Osteoblast (primary cell): ENCODE data around the gene EGF. TPM values are rescaled to one million over a fixed set of nuclear protein-coding genes. Genes with fewer than 3 reads are reported as not detected.

ENCODE experiments used
- DNase-seq: peaks from one replicate; pipeline ENCODE4 v3.0.0; 2011; ENCODE audit warnings: low spot score, mixed read lengths; ENCODE audit not compliant: insufficient read length; ENCODE audit errors: missing footprints
- H2AFZ ChIP-seq: 2 replicates; pipeline ENCODE4 v1.6.0; 2011; ENCODE audit warnings: mild to moderate bottlenecking, low read length
- H3K27ac ChIP-seq: 2 replicates; pipeline ENCODE4 v1.5.1; 2011; ENCODE audit warnings: mild to moderate bottlenecking, low read depth, low read length, moderate library complexity
- H3K27me3 ChIP-seq: 2 replicates; pipeline ENCODE4 v1.6.0; 2012; ENCODE audit warnings: mild to moderate bottlenecking, control low read depth, inconsistent platforms, low read length, moderate library complexity; ENCODE audit not compliant: insufficient read depth
- H3K36me3 ChIP-seq: 2 replicates; pipeline ENCODE4 v1.5.1; 2011; ENCODE audit warnings: mild to moderate bottlenecking, low read length, control low read depth, moderate library complexity; ENCODE audit not compliant: insufficient read depth
- H3K4me1 ChIP-seq: 2 replicates; pipeline ENCODE4 v1.5.1; 2011; ENCODE audit warnings: mild to moderate bottlenecking, low read length, control low read depth, moderate library complexity; ENCODE audit not compliant: insufficient read depth
- H3K4me2 ChIP-seq: 2 replicates; pipeline ENCODE4 v1.6.0; 2011; ENCODE audit warnings: mild to moderate bottlenecking, low read length; ENCODE audit not compliant: insufficient read depth
- H3K4me3 ChIP-seq: fragments of 200-600 bp; sonication (generic); 3 replicates; pipeline ENCODE4 v1.5.1; 2012; ENCODE audit warnings: mild to moderate bottlenecking, low read length, inconsistent platforms; ENCODE audit not compliant: insufficient read depth
- H3K79me2 ChIP-seq: 2 replicates; pipeline ENCODE4 v1.6.0; 2012; ENCODE audit warnings: mild to moderate bottlenecking, low read length, control low read depth, inconsistent platforms; ENCODE audit not compliant: insufficient read depth
- H3K9me3 ChIP-seq: 2 replicates; pipeline ENCODE4 v1.5.1; 2011; ENCODE audit warnings: low read depth, low read length, control low read depth
- H4K20me1 ChIP-seq: 2 replicates; pipeline ENCODE4 v1.6.0; 2012; ENCODE audit warnings: mild to moderate bottlenecking, low read length, control low read depth; ENCODE audit not compliant: insufficient read depth
- total RNA-seq: library from RNA; depleted of rRNA; stranded (reverse); fragments of >200 nt; gene quantifications from 2 replicates; pipeline ENCODE4 v1.2.3, GENCODE V29; 2012
- TF ChIP-seq, protein P1 (sequence below): IDR thresholded peaks from 2 replicates; pipeline ENCODE4 v1.5.1; 2011; ENCODE audit warnings: mild to moderate bottlenecking, low read depth, low read length, moderate library complexity; ENCODE audit errors: extremely low read depth

Gene EGF
- total RNA-seq, 1 donor: 0.36 TPM

- no peak for DNase-seq
- TF ChIP-seq, protein P1, sequence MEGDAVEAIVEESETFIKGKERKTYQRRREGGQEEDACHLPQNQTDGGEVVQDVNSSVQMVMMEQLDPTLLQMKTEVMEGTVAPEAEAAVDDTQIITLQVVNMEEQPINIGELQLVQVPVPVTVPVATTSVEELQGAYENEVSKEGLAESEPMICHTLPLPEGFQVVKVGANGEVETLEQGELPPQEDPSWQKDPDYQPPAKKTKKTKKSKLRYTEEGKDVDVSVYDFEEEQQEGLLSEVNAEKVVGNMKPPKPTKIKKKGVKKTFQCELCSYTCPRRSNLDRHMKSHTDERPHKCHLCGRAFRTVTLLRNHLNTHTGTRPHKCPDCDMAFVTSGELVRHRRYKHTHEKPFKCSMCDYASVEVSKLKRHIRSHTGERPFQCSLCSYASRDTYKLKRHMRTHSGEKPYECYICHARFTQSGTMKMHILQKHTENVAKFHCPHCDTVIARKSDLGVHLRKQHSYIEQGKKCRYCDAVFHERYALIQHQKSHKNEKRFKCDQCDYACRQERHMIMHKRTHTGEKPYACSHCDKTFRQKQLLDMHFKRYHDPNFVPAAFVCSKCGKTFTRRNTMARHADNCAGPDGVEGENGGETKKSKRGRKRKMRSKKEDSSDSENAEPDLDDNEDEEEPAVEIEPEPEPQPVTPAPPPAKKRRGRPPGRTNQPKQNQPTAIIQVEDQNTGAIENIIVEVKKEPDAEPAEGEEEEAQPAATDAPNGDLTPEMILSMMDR: no peak
These were observed 12.7 kb downstream of the EGF start for GRCh38 chr4:109925396-109925795.

DNA sequence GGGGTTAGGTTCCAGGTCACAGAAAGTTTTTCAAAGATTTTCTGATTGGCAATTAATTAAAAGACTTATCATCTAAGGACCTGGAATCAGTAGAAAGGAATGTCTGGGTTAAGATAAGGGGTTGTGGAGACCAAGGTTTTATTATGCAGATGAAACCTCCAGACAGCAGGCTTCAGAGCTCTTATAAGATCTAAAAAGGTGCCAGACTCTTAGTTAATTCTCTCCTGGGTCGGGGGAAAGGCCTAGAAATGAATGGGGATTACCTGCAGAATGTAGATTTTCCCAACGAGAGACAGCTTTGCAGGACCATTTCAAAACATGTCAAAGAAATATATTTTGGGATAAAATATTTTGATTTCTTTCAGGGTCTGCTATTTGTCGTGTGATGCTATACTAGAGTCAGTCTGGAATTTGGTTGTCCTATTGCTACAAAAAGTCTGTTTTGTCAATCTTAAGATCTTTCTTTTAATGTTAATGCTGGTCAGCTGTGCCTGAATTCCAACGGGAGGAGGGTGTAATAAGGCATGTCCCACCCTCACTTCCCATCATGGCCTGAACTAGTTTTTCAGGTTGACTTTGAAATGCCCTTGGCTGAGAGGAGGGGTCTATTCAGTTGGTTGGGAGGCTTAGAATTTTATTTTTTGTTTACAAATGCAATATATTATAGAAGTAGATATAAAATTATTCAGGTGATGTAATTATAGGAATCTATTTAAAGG lies 15.8 kb downstream of the EGF start:
- Histone ChIP-seq H3K9me3 (no peaks in the 10 kb centered on the region), H4K20me1 (no peaks in the 10 kb centered on the region), H3K27me3 (no peaks in the 10 kb centered on the region), H3K4me1 (no peaks in the 10 kb centered on the region), H3K4me3 (no peak overlapping the region), H3K4me2 (no peak overlapping the region), H2AFZ (no peak overlapping the region), H3K27ac (no peak overlapping the region), H3K79me2 (no peaks in the 10 kb centered on the region), H3K36me3 (no peaks in the 10 kb centered on the region)
- no peak for DNase-seq
- TF ChIP-seq, protein P1: no peak

More at GRCh38 chr4:109925396-109925795, 12.7 kb downstream of the EGF start:
- no peak overlapping the region for H3K4me3 ChIP-seq
- no peaks in the 10 kb centered on the region for H3K79me2 ChIP-seq
- H2AFZ ChIP-seq: no peak overlapping the region
- no peaks in the 10 kb centered on the region for H3K36me3 ChIP-seq
- no peaks in the 10 kb centered on the region for H3K4me1 ChIP-seq
- H3K27me3 ChIP-seq: no peaks in the 10 kb centered on the region
- H3K27ac ChIP-seq: no peak overlapping the region
- H3K4me2 ChIP-seq: no peak overlapping the region
- H4K20me1 ChIP-seq: no peaks in the 10 kb centered on the region
- no peaks in the 10 kb centered on the region for H3K9me3 ChIP-seq

- no peaks in the 10 kb centered on the region for H4K20me1 ChIP-seq
- no peak overlapping the region for H2AFZ ChIP-seq
- no peak for DNase-seq
- H3K9me3 ChIP-seq: no peaks in the 10 kb centered on the region
- no peak overlapping the region for H3K4me2 ChIP-seq
- H3K4me3 ChIP-seq: no peak overlapping the region
- no peak overlapping the region for H3K27ac ChIP-seq
- TF ChIP-seq, protein P1: no peak
- no peaks in the 10 kb centered on the region for H3K79me2 ChIP-seq
- no peaks in the 10 kb centered on the region for H3K36me3 ChIP-seq
- no peaks in the 10 kb centered on the region for H3K4me1 ChIP-seq
- no peaks in the 10 kb centered on the region for H3K27me3 ChIP-seq
These were observed 17.8 kb downstream of the EGF start for GRCh38 chr4:109930464-109930863.

DNA sequence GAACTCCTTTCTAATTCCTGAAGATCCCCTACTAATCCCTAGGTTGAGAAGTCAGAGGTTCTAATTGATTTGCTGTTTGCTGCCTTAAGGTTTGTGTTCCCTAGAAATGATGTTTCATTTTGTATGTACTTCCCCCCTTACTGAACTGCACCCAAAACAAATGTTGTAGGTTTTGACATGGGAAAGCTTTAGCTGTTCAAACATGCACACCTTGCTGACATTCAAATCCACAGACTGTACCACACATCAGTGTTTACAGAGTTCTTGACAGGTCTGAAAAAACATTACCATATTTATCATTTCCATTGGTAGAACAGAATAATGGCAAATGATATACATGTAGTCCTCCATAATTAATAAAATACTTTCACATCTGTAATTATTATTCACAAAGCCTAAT lies 18.2 kb downstream of the EGF start:
- no peak overlapping the region for H2AFZ ChIP-seq
- no peaks in the 10 kb centered on the region for H4K20me1 ChIP-seq
- H3K9me3 ChIP-seq: no peaks in the 10 kb centered on the region
- H3K4me3 ChIP-seq: no peak overlapping the region
- no peak overlapping the region for H3K27ac ChIP-seq
- H3K27me3 ChIP-seq: no peaks in the 10 kb centered on the region
- no peaks in the 10 kb centered on the region for H3K36me3 ChIP-seq
- H3K4me2 ChIP-seq: no peak overlapping the region
- H3K4me1 ChIP-seq: no peaks in the 10 kb centered on the region
- H3K79me2 ChIP-seq: no peaks in the 10 kb centered on the region
- no peak for DNase-seq
- TF ChIP-seq, protein P1: no peak
